Measurements from ENCODE around the gene PP2D1.

DNA sequence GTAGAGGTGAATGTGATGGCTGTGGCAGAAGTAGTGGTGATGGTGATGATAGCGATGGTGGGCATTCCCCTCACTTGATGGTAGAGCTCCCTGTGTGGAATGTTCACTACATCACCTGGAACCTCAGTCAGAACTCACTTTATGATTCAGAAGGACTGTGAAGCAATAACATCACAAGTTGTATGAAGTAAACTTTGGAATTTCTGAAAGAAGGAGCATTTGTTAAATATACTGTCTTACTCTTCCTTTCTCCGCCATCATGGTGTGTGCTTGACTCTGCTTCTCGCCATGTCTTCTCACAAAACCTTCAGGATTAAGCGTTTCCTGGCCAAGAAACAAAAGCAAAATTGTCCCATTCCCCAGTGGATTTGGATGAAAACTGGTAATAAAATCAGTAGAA lies at the start of gene PP2D1:
- TF ChIP-seq, protein P1, sequence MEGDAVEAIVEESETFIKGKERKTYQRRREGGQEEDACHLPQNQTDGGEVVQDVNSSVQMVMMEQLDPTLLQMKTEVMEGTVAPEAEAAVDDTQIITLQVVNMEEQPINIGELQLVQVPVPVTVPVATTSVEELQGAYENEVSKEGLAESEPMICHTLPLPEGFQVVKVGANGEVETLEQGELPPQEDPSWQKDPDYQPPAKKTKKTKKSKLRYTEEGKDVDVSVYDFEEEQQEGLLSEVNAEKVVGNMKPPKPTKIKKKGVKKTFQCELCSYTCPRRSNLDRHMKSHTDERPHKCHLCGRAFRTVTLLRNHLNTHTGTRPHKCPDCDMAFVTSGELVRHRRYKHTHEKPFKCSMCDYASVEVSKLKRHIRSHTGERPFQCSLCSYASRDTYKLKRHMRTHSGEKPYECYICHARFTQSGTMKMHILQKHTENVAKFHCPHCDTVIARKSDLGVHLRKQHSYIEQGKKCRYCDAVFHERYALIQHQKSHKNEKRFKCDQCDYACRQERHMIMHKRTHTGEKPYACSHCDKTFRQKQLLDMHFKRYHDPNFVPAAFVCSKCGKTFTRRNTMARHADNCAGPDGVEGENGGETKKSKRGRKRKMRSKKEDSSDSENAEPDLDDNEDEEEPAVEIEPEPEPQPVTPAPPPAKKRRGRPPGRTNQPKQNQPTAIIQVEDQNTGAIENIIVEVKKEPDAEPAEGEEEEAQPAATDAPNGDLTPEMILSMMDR (IDR thresholded peaks at IDR 0.05), result no peak
- TF ChIP-seq POLR2A (IDR thresholded peaks at IDR 0.05), result no peak

Data from thyroid gland (tissue), 4 donors.